SIG-M5 treated with dmso at 0.1 percent for 504 hours (cell line): ENCODE results near the gene ARGLU1.
A peak's percentile ranks its signal among the peaks of the same experiment; 100 is the strongest.

Experiments
- DNase-seq: peaks from one replicate; lab custom pipeline; 2025; ENCODE audit not compliant: unreplicated experiment; lab: John Stamatoyannopoulos, UW

ARGLU1 gene

DNA sequence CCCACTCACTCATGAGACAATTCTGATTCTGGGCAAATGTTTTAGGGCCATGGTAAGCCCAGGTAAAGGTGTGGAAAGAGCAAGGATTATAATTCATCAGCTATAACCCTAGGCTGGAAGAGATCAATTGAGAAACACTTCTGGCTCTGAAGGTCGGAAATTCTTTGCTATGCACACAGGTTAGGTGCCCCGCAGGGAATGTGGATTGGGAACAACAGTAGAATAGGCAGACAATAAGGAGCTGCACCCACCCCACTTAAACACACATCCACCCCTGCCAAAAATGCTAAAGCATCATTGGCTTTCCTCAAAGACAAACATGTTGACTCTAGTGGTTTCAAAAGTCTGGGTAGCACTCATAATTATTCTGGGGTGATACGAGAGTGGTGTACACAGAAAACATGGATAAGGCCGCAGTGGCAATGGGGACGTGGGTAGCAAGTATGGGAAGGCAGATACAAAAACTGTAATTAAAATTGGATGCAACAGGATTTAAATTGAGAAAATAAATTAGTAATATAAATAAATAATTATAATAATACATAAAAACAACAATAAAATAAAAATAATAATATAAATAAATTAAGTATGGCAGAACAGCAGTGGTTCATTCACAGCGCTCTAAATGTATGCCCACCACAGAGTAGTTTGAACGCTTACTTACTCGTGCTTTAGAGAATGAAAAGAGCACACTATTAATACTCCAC, 41.0 kb downstream of the ARGLU1 start:
- no peak for DNase-seq

- no peak for DNase-seq
Observed at GRCh38 chr13:106525865-106526264, 42.1 kb downstream of the ARGLU1 start.

GRCh38 chr13:106524108-106524507, 43.8 kb downstream of the ARGLU1 start:
- no peak for DNase-seq

DNA sequence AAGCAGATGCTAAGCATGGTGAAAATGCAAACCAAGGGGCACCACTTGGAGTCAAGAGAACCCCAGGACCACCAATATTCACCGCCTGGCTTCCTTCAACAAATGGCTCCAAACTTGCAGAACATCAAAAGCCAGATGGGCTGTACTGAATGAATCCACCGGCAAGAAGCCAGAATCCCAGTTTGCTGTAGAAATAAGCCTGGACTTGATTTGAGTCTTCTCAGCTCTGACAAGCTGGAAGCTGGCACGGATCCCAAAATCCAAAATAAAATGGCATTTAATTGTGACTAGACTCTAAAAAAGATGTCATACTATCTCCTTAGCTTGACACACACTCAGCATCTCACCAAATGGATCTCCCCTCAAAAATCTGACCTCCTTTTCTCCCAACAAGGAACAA, 44.4 kb downstream of the ARGLU1 start:
- no peak for DNase-seq

DNA sequence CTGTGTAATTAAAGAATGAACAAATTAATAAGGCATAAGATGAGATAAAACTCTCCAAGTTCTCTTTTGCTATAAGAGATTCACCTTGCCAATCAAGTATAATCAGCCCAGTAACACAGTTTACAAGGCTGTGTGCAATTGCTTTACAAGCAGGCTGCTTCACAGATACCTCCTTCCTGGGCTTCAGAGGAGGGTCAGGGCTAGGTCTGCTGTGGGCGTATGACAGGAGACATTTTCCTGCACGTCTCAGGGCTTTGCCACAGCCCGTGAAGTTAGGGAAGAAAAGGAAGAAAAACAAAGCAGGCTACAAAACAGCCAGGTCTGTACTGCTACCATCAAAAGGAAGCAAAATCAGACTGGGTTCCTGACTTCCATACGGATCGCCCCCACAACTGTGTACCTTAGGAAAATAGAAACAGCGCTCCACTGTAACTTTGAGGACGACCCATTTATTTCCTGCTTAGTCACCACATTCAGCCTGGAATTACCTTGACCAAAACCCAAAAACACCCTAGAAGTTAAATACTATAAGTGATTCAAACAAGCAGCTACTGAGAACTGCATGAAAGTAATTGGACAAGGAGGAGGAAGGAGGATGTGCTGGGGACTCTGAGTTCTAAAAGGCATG, 44.9 kb downstream of the ARGLU1 start:
- no peak for DNase-seq

DNA sequence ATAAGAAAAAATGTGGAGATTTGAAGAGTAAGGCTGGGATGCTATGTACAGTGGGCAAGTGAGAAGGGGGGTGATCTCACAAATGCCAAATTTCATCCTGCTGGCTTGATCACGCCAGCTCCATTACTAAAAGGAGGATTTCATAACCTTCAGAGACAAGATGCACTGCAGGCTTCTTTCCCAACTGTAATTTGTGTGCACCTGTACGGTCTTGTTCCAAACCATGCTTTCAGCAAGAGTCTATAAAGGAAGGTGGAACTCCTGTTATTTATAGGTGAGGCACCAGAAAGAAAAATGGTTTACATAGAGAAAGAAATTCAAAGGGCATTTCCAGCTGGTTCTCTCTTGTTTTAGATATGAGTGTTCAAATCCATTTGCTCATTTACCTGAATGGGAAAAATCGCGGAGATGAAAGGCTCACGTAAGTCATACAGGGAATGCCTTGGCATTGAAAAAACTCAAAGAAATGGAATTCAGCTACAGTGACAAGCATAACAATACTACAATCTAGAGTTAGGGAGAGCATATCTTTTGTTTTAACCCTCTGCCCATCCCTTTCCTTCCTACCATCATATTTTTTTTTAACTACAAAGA, 45.7 kb downstream of the ARGLU1 start:
- no peak for DNase-seq

GRCh38 chr13:106521095-106521799, 46.7 kb downstream of the ARGLU1 start:
- peak; percentile 21 for DNase-seq

GRCh38 chr13:106520251-106521054, 47.5 kb downstream of the ARGLU1 start:
- DNase-seq = no peak

- DNase-seq = no peak
Observed at GRCh38 chr13:106518512-106518911, 49.4 kb downstream of the ARGLU1 start.

DNA sequence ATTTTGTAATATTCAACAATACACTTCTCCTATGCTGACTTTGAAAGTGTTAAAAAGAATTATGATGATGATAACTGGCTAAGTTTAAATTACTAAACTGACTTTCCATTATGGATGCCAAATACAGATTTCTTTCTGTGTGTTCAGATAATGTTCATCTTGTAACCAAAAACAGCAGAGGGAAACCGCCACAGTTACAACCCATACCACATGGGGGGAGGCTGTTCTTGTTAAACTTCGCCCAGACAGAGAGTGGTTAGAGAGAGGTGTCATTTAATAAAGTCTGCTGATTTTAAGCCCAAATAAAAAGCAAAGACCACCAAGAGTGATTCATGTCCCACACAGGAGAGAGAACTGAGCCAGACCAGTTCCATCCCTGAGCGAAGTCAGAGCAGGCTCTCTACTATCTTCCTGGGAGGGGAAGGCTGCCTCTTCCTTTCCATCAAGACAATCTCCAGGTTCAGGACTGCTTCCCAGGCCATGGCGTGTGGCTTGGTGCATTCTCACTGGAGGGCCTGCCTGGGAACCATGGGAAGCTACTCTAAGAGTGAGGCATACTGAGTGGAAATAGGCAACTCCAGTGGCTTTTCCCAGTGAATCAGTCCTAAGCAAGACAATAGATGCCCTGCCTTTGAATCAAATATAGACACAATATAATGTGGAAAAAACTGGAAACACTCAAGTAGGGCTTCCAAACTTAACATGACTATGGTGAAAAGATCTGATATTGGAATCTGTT, 50.7 kb downstream of the ARGLU1 start:
- no peak for DNase-seq

- no peak for DNase-seq
Observed at GRCh38 chr13:106515635-106516254, 52.2 kb downstream of the ARGLU1 start.

GRCh38 chr13:106514928-106515634, 52.9 kb downstream of the ARGLU1 start:
- DNase-seq = no peak

DNA sequence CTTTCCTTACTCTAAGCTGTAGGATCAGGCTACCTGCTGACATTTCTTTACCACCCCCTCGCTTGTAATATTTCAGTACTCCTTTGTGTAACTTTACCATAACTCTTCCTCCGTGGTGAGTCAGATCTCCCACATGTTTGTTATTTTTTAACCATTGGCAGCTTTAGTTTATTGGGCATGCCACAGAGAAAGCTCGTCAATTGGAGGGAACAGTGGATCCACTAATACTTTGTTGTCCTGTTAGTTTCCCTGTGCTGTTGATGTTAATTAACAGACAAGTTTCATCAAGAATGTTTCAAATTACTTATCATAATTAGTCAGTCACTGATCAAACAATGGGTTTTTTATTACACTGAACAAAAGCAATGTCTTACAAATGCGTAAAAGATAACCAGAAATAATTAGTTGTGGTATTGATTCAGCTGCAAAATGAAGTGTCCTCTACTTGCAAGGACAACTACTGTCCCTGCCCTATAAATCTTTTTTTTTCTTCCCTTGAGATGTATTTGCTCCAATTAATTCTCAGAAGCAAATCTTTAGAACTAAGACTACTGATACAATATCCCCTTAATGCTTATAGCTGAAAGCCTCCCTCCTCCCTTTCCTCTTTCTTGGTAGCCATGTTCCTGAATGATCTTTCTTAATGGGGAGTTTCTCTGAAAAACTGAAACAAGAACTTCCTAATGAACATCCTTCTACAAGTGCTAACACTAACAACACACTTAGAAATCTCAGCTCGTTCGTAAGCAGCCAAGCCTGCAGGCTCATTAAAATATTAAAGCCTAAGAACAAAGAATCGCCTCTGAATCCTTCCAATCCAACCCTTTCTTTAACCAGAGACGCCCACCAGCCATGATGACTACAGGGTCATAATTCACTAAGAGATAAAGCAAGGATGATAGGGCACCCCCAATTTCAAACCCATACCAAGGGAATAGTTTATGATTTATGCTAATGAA, 54.6 kb downstream of the ARGLU1 start:
- no peak for DNase-seq

DNA sequence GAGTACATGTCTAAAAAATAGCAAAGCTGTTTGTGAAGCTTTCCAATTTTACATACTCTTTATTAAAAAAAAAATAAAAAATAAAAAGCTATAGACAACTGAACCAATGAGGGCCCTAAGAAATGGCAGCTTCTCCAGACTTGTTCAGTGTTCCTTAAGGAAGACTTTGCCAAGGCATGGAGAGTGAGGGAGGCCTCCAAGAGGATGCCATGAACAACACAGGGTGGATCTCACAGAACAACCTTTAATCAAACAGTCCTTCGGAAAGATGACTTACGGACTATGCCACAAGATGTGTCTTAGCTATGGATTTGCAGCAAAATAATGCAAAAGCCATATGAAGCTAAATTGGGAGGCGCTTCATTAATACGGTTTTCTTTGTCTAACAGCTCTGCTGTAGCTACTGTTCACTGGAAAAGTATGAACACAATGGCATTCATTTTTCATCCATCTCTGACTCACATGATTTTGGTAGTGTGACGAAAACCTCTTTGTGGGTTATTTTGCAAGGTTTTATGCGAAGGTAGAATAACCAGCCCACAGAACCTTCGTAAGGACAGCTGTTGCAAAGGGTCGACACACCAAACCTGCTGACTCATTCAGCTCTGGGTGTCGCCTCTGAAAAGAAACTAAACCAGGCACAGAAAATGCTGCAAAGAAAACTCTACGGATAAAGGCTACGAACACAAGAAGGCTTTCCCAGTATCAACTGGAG, 60.2 kb downstream of the ARGLU1 start:
- peak; percentile 88 for DNase-seq

DNA sequence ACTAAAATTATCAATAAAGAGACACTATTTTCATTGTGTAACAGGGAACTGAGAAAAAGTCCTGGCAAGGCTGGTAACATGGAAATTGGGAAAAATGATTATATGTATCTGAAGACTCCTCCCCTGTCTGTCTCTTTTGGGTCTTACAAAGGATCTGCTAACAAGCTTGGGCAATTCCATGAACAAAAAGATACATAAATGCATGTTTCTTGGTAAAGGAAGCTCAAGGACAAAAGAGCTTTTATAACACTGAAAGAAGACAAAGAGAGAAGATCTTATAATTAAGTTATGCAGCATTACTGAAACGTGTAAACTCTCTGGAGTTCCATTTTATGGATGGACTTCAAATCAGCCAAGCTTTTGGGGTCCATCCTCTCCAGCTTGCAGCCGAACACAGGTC, 61.7 kb downstream of the ARGLU1 start:
- no peak for DNase-seq

DNA sequence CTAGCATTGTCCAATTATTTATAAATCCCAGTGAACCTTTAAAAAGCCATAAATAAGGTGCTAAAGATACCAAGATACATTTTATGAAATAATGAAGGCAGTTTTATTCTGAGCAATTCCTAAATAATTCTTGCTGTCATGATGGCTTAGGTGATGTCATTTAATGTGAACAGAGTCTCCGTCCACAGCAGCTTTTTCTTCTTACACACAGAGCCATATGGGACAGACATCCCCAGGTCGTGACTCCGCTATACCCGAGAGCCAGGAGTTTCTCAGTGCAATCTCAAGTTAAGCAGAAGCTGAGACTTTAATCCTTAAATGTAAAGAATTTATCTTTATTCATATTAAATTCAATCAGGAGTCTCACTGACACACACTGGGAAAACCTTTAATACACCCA, 62.2 kb downstream of the ARGLU1 start:
- DNase-seq = no peak

DNA sequence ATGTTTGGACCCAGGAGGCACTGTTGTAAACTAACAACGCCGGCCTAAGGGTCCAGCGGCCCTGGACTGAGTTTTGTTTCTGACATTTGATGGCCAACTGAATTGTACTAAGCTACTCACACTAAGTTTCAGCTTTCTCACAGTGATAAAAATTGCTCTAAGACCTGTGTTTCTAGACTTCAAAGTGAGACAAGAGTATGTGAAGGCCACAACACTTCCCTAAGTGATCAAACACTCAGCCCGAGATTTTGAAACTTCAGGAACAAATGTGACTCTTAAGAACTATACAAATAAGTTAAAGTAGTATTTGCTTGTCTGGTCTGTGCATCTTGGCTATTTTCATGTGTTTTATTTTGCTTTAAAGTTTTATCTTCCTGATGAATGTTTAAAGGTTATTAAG, 62.6 kb downstream of the ARGLU1 start:
- DNase-seq = no peak
